Astrocyte of the cerebellum (primary cell): ENCODE measurements around the gene ACAP2.
"Not testable (repeated sequence)": the region's sequence is repeated elsewhere in the genome, so short reads cannot be mapped to it uniquely, and the experiment has no call there.

Experiments used
- DNase-seq: peaks from one replicate; pipeline ENCODE4 v3.0.0-alpha.2; 2011; ENCODE audit warnings: low read depth
- H3K4me3 ChIP-seq: 2 replicates; pipeline ENCODE4 v1.5.1; 2011; ENCODE audit warnings: mild to moderate bottlenecking, low read depth, low read length, moderate library complexity
- CTCF ChIP-seq: IDR thresholded peaks from 2 replicates; pipeline ENCODE4 v1.5.1; 2012; ENCODE audit warnings: low read length, low read depth, moderate library complexity, mild to moderate bottlenecking; ENCODE audit errors: missing control alignments
- in situ Hi-C: cut with HindIII; loops from 2 replicates; pipeline ENCODE4 v1.10.0; 2017; ENCODE audit warnings: low sequenced_read_pairs

ACAP2 gene

GRCh38 chr3:195442573-195443390 lies at the start of gene ACAP2:
TSS of gene ACAP2 (minus strand) at chr3:195443020. CDS start at chr3:195442847, 173 bp downstream.
- peak; percentile 99 for DNase-seq
- TF ChIP-seq CTCF, result no peak
- peak within 1 kb of the TSS; percentile 91 for H3K4me3 ChIP-seq
- in situ Hi-C loops, result no loop called here

GRCh38 chr3:195475614-195476013 lies 32.8 kb upstream of the ACAP2 start:
- DNase-seq, result no peak
- H3K4me3 ChIP-seq, result no peak overlapping the region
- in situ Hi-C loops, result no loop called here
- no peak for TF ChIP-seq CTCF

- H3K4me3 ChIP-seq, DNase-seq, in situ Hi-C loops: not testable (repeated sequence)
Observed at GRCh38 chr3:195475116-195475515, 32.3 kb upstream of the ACAP2 start.

- DNase-seq, result no peak
- no peak for TF ChIP-seq CTCF
- in situ Hi-C loops, result no loop called here
Observed at GRCh38 chr3:195468841-195469240, 26.0 kb upstream of the ACAP2 start.

GRCh38 chr3:195468391-195468776 lies 25.6 kb upstream of the ACAP2 start:
- no peak for TF ChIP-seq CTCF
- DNase-seq, result no peak
- in situ Hi-C loops, result no loop called here
- H3K4me3 ChIP-seq, result no peak overlapping the region

More at GRCh38 chr3:195468841-195469240, 26.0 kb upstream of the ACAP2 start:
- no peak overlapping the region for H3K4me3 ChIP-seq

- peak; percentile 70 for DNase-seq
- no peak for TF ChIP-seq CTCF
- in situ Hi-C loops, result no loop called here
- H3K4me3 ChIP-seq, result no peak overlapping the region
Observed at GRCh38 chr3:195467641-195468390, 25.0 kb upstream of the ACAP2 start.

- DNase-seq, result no peak
- no peak for TF ChIP-seq CTCF
- no peak overlapping the region for H3K4me3 ChIP-seq
- in situ Hi-C loops, result no loop called here
Observed at GRCh38 chr3:195466251-195466650, 23.4 kb upstream of the ACAP2 start.

GRCh38 chr3:195462922-195463321 lies 20.1 kb upstream of the ACAP2 start:
- H3K4me3 ChIP-seq, DNase-seq, in situ Hi-C loops: not testable (repeated sequence)
